Heart left ventricle (tissue), 13 donors: Measurements from ENCODE around the gene GRIFIN.

ENCODE experiments used
- CTCF ChIP-seq, 12 donors: fragments of 200-600 bp; sonication (generic) in 4 of 12; IDR thresholded peaks; one replicate each; pipeline versions ENCODE4 v1.5.0 to v1.8.0; 2018 to 2022; ENCODE audit warnings: antibody characterized with exemption in 12 of 12, mild to moderate bottlenecking in 5 of 12
- POLR2A ChIP-seq, 2 donors: fragments of 450-650 bp; IDR thresholded peaks; one replicate each; pipeline ENCODE4 v1.6.1; 2017; ENCODE audit warnings: antibody characterized with exemption in 2 of 2, mild to moderate bottlenecking in 2 of 2, moderate library complexity in 2 of 2
- donor health status: ischemic (EF 13 %, LVEDD 7.1; RV severe dilation, severe dysfunction).
- donor health status: DM: no; HTN: yes; CAD: no.
- donor health status: DM: no; HTN: no; CAD: no.
- donor health status: ischemic (EF 25% LVEDD 6.9; RV normal size, moderate dysfunction).
- donor health status: ischemic (EF 25% LVEDD 5.7; RV mildly dilated, moderate dysfunction).
- donor health status: ischemic (EF 35%, LVEDD 5.7; RV mildly dilated, moderate dysfunction).
- donor health status: nonischemic (EF 11% LVEDD 7.7; RV severe dilation, severe dysfunction).
- donor health status: DM: yes; HTN: yes; CAD: no.
- donor health status: PGD.
- donor health status: ischemic (EF 29% LVEDD 5.4; RV normal size, mild dysfunction).
- donor health status: nonischemic (EF 23%, LVEDD 6.1; RV moderate dilation, normal function).

- TF ChIP-seq CTCF (IDR thresholded peaks at IDR 0.05): no peak
- TF ChIP-seq POLR2A (IDR thresholded peaks at IDR 0.05): no peak
Observed at GRCh38 chr7:2501947-2502646, 25.9 kb upstream of the GRIFIN start.
